NCI-H526 treated with DMSO at 0.1 percent for 48 hours (cell line): ENCODE results near the gene CELF2.
"Not testable (repeated sequence)": the region's sequence is repeated elsewhere in the genome, so short reads cannot be mapped to it uniquely, and the experiment has no call there.

Experiments
- DNase-seq: peaks from one replicate; lab custom pipeline; 2025; lab: John Stamatoyannopoulos, UW

Gene CELF2

DNA sequence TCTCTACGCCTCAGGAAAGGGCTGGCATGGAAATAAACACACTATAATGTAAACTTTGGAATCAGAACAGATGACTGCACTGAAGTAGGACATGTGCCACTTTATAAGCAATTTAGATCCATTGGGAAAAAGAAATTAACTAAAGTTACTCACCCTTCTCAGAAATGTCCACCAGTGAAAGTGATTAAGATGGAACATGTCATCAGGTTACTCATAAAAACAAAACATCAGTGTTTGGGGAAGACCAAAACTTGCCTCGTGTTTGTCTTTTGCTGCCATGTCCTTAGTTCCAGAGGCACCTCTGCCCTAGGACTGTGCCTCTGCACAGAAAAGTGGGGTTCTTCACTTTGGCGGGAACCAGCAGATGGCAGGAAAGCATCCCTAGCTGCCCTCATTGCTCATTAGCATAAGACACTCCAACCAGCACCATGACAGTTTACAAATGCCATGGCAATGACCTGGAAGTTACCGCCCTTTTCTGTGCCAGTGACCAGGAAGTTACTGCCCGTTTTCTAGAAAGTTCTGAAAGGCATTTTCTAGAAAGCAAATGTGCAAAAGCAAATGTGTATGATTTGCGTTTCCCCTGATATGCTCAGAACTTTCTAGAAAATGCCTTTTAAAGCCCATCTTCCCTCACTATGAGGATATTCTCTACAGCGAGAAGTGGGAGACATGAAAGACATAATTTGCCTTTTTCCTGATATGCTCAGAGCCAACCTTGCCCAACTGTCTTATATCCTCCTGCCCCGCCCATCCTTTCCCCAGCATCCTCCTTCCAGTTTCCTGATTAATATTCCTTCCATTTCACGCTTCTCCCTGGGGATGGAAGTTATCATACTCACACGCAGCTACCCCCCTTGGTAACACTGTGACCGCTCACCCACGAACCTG is 335.6 kb downstream of the CELF2 start:
- no peak for DNase-seq

DNA sequence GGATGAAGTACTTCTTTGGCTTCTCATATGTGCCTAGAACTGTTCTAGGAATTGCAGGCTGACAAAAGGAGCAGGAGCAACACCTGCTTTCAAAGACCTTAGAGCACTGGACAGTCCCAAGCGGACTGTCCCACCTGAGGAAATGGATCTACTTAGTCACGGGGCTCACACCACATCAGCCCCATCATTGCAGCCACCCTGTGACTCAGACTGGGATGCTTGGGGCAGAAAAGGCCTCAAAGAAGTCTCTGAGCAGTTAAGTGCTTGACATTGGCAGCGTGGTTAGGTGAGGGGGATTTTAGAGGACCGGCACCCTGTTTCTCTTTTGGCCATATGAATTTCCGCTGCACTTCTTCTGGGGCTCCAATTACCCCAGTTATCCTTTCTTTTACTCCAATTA is 337.2 kb downstream of the CELF2 start:
- DNase-seq: no peak

DNA sequence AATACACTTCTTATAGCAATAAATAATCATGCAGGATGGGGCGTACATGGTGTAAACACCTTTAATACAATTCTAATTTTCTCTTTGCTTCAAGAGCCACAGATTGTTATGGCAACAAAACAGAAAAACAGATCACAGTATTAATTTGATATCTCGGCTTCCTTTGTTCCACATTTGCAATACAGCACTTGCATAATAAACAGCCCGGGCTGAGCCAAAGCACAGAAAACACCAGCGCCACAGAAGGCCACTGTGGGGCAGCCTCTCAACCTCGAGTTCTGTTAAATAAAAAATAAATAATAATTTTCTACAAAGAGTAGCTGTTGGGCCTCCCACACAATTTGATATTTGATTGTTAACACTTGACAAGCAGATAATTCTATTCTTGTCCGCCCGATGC is 337.9 kb downstream of the CELF2 start:
- no peak for DNase-seq

DNA sequence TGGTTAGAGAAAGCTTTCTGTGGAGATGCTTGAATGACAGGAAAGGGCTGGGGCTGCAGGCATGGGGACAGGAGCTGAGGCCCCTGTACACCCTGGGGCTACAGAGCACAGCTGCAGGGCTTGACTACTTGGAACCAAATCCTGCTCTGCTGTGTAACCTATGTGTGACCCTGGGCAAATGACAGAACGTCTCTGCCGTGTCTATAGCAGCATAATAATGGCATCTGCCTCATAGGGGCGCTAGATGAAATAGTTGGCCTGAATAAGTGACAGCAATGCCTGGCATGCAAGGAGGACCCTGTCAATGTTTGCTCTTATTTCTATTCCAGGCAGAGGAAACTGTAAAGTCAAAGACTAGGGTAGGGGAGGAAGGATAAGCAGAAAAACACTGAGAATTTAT is 339.8 kb downstream of the CELF2 start:
- DNase-seq: no peak

DNA sequence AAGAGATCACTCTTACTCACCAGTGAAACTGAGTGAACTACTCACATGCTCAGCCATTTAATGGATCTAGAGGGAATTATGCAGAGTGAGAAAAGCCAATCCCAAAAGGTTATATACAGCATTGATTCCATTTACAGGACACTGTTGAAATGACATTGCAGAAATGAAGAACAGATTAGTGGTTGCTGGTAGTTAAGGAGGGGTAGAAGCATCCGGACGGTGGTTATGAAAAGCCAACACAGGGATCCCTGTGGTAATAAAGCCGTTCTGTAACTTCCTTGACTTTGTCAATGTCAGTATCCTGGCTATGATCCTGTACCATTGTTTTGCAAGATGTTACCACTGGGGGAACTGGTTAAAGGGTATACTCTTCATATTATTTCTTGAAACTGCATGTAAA is 340.3 kb downstream of the CELF2 start:
- DNase-seq: no peak

DNA sequence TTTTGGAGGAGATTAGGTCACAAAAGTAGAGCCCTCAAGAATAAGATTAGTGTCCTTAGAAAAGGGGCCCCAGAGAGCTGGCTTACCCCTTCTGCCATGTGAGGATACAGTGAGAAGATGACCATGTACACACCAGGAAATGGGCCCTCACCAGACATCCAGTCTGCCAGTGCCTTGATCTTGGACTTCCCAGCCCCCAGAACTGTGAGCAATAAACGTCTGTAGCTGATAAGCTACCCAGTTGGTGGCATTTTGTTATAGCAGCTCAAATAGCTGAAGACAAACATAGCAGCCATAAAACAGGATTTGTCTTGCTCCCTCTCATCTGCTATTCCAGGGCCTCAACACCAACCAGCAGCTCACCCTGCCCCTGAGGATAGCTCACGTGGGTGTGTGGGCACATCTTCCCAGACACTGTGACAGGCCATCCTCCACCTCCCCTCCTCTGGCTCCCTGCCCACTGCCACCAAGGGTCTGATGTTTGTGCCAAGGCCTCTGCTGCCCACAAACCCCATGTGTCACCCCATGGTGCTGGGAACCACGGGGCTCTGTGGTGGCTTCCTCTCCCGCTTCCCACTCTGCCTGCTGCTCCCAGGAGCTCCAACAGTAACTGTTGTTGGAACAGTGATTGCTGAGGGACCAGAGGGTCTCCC is 341.4 kb downstream of the CELF2 start:
- no peak for DNase-seq

DNA sequence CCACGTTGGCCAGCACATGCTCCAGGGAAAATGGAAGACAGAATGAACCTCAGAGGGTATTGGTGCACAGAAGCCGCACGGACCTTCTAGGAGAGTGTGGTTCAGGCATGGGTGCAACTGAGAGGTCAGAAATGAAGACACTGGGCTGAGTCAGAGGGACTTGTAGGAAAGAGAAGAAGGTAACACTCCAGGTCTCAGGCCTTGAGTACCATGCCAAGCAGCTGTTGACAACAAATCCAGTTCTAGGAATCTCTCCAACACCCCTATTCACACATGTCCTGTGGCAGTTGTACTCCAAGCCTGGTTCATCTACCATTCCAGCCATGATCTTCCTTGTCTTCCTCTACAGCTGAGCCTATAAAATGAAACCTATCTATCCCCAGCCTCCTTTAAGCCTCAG is 342.2 kb downstream of the CELF2 start:
- no peak for DNase-seq

DNA sequence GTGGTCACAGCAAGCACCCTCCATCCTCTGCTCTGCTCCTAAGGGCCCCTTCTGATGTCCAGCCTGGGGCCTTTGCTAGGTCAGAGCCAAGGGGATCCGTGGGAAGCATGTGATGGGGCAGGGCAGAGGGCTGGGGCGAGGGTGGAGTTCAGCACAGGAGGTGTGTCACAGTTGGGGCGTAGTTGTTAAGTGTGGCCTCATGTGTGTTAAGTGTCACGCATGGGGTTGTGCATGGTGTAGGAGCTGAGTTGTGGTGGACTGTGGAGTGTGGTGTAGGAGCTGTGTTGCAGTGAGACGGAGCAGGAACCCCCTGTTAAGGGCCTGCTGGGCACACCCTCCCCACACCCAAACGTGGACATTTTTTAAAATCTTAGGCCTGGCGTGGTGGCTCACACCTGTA is 345.8 kb downstream of the CELF2 start:
- no peak for DNase-seq

DNA sequence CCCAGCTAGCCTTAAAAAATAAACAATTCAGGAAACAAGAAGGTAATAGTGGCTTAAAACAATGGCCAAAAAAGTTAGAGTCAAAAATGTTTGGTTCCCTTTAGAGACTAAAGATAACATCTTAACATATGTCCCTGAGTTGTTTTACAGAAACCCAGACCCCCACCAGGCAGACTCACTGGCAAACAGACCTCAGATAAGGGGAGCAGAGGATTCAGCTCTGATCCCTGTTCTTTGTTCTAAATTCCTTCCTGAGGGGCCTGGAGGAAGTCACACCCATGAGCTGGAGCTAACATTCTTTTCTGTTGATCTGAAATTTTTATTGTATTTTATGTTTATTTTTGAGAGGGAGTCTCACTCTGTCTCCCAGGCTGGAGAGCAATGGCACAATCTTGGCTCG is 346.6 kb downstream of the CELF2 start:
- DNase-seq: no peak

DNA sequence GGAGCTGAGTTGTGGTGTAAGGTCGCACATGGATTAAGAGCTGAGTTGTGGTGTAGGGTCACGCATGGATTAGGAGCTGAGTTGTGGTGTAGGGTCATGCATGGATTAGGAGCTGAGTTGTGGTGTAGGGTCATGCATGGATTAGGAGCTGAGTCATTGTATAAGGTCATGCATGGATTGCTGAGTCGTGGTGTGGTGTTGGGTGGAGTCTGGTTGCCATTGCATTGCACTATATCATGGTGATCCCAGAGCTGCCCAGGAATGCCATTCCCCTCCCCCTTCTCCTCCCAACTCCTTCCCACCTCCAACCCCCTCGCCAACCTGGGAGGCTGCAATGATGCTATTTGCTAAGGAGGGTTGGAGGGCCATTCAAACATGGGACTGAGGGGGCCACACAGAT is 349.2 kb downstream of the CELF2 start:
- DNase-seq: not testable (repeated sequence)

DNA sequence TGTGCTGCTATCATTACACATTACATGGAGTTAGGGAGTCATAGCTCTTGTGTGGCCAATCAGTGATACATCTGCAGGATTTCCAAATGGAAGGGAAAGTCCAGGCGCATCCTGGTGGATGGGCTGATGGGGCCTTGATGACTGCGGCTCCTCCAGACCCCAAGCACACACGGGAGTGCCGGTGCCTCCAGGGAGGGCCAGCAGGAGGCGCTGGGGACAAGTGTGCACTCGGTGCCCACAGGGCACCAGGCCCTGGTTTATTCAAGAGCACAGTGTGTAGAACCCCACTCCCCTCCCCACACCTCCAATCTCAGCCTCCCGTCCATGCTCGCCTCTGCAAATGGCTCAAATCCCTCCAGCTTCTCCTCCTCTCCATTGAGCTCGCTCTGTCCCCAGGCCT is 349.8 kb downstream of the CELF2 start:
- DNase-seq: no peak

DNA sequence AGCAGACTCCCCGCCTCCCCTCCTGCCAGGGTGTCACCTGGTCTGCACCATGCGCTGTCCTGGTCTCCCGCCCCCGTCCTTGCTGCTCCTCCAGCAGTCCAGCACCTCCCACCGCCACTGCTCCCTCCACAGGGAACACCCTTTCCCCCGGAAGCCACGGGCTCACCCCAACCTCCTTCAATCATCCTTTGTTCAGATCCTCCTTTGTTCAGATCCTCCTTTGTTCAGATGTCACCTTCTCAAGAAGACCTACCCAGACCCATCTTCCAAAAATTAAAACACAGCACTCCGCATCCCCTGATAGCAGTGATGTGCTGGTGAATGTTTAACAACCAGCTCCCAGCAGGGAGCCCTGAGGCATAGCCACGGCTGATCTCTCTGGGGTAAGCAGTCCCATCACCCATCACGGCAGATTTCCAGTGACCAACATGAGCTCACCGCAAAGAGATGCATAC is 356.1 kb downstream of the CELF2 start:
- no peak for DNase-seq

DNA sequence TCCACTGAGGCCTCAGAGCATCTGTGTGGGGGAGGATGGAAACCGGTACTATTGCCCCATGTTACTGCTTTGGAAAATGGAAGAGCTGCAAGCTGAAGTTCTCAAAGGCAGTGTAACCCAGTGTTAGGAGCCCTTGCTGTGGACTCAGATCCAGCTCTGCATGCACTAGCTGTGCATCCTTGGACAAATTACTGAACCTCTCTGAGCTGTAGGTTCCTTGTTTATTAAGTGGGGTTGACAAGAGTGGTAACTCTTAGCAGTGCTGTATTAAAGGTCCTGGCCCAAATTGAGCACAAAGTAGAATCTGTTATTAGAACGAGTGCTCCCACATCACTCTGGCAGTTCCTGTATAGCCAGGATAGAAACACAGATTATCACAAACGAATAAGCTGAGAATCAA is 359.6 kb downstream of the CELF2 start:
- DNase-seq: no peak

DNA sequence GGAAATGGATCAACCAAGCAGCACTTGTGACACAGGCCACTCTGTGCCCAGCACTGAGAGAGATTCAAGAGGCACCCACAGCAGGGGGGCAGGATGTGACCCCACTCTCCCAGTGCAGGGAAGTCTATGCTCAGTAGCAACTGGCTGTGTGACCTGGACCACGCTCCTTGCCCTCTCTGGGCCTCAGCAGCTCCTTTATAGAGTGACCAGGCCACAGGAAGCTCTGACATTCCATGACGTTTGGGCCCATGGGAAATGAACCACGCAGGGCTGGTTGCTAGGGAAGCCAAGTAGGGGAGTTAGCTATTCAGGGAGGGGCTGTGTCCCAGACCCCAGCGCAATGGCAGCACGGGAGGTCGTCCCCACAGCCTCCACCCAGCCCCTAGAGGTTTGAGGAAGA is 361.2 kb downstream of the CELF2 start:
- DNase-seq: no peak

DNA sequence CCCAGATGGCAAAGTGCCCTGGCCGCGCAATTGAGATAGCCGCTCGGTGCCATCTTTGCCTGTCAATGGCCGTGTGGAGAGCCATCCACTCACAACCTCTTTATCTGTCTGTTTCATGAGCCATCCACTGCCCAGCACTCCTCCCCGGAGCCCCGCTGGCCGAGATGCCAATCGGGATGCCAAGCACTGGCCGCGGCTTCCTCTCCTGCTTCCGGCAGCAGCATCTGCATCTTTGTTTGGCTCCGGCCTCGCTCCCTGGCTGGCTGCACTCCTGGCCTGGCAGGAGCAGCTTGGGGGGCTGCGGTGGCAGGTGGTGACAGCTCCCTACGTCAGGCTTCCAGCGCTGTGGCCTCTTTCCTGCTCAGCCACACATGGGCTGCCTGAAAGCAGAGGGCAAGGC is 362.1 kb downstream of the CELF2 start:
- DNase-seq: no peak

DNA sequence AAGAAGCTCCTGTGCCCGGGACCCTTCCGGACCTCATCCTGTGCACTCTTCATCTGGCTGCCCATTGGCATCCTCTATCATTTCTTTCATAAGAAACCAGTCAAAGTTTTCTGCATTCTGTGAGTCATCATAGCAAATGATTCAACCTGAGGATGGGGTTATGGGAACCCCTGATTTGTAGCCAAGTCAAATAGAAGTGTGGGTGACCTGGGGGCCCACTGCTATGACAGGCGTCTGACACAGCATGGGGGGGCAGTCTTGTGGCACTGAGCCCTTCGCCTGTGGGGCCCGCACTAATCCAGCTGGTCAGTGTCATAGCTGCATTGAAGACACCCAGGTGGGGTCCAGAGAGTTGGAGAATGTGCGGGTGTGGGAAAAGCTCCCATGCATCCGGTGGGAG is 363.4 kb downstream of the CELF2 start:
- DNase-seq: no peak

DNA sequence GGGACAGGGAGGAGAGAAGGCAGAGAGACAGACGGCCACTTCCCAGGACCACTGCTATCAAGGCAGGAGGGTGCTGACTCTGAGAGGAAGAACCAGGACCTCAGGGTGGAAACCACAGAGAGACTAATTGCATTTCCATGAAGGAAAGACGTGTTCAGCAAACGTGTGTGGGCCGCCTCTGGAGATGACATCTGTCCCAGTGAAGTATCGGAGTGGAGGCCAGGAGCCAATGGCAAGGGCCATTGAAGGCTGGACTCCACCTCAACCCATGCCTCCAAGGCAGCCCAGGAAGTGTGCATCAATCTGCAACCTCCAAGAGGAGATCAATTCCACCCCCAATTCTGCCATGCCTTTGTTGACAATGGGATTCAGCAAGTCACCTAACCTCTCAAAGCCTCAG is 363.8 kb downstream of the CELF2 start:
- no peak for DNase-seq

DNA sequence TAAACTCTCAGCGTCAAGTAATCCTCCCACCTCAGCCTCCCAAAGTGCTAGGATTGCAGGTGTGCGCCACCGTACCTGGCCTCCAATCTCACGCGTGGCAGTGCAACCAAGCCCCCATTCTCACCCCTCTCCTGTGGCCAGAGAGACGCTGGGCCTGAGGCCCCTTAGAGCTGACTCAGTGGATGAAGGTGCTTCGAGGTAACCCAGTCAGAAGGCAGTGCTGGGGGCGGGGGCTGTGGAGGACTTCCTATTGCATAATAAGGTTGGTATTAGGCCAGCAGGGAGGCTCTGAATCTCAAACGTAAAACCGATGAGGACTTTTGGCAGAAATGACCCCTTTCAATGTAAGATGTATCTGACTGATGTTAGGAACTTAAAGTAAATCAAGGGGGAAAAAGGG is 364.5 kb downstream of the CELF2 start:
- DNase-seq: no peak

DNA sequence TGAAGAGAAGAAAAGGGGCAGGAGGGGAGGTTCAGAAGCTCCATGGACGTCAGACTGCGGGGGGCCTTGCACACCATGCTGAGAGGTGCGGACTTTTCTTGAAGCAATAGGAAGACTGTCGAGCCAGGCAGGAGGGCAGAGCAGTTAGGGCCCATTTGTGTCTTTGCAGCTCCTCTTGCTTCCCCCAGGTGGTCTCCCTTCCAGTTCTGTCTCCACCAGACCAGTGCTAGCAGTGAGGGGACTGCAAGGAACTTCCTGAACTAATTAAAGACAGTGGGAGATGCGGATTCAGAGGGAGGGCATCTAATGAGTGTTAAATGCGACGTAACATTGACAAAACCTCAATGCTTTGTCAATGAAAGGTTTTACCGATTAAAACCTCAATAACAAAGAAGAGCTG is 368.4 kb downstream of the CELF2 start:
- no peak for DNase-seq
